ENCODE measurements around the gene RNF114. TPM values are rescaled to one million over a fixed set of nuclear protein-coding genes. Genes with fewer than 3 reads are reported as not detected.
"Not testable (repeated sequence)": the region's sequence is repeated elsewhere in the genome, so short reads cannot be mapped to it uniquely, and the experiment has no call there.

Gene RNF114
- polyA plus RNA-seq, 1 donor, result 43.0 TPM

- no peak for DNase-seq
These were observed 29.6 kb downstream of the RNF114 start for GRCh38 chr20:49965781-49966305.

- DNase-seq, result no peak
These were observed 30.7 kb downstream of the RNF114 start for GRCh38 chr20:49966861-49967260.

GRCh38 chr20:49969234-49969633 is 33.0 kb downstream of the RNF114 start:
- DNase-seq, result no peak

GRCh38 chr20:49969946-49970345 is 33.7 kb downstream of the RNF114 start:
- no peak for DNase-seq

- DNase-seq, result no peak
These were observed 34.3 kb downstream of the RNF114 start for GRCh38 chr20:49970498-49970897.

- no peak for DNase-seq
These were observed 37.8 kb downstream of the RNF114 start for GRCh38 chr20:49973981-49974380.

- DNase-seq, result no peak
These were observed 40.3 kb downstream of the RNF114 start for GRCh38 chr20:49976542-49976941.

GRCh38 chr20:49977740-49978139 is 41.5 kb downstream of the RNF114 start:
- not testable (repeated sequence) for DNase-seq

GRCh38 chr20:49978685-49979029 is 42.5 kb downstream of the RNF114 start:
- DNase-seq, result no peak

GRCh38 chr20:49979030-49979832 is 43.0 kb downstream of the RNF114 start:
- peak; percentile 58 for DNase-seq

GRCh38 chr20:49980140-49981008 is 44.2 kb downstream of the RNF114 start:
- DNase-seq, result no peak

GRCh38 chr20:49981218-49982071 is 45.2 kb downstream of the RNF114 start:
- no peak for DNase-seq

GRCh38 chr20:49982072-49982345 is 45.8 kb downstream of the RNF114 start:
- no peak for DNase-seq

GRCh38 chr20:49982346-49983122 is 46.3 kb downstream of the RNF114 start, which contains the start of gene SNAI1:
Gene SNAI1, plus strand, starts transcription at chr20:49982980. Its CDS starts 80 bp downstream, at chr20:49983060.
- DNase-seq, result peak; percentile 86

GRCh38 chr20:49983123-49983847 is 47.1 kb downstream of the RNF114 start:
- no peak for DNase-seq

- DNase-seq, result no peak
These were observed 47.7 kb downstream of the RNF114 start for GRCh38 chr20:49983848-49984408.

GRCh38 chr20:49984426-49985153 is 48.4 kb downstream of the RNF114 start:
- DNase-seq, result no peak

- no peak for DNase-seq
These were observed 49.0 kb downstream of the RNF114 start for GRCh38 chr20:49985157-49985556.

GRCh38 chr20:49985617-49986016 is 49.4 kb downstream of the RNF114 start:
- no peak for DNase-seq

- DNase-seq, result no peak
These were observed 49.9 kb downstream of the RNF114 start for GRCh38 chr20:49986049-49986448.

Data from hindlimb muscle (tissue), 1 donor.